GM12878 (cell line): Measurements from ENCODE around the gene AGAP1. TPM values are rescaled to one million over a fixed set of nuclear protein-coding genes. Genes with fewer than 3 reads are reported as not detected.

ENCODE experiments used
- ATAC-seq: fragments of 200-7000 bp; cut with Tn5 transposase; 3 replicates; pipeline ENCODE4 v1.9.1; 2020; ENCODE audit warnings: mild to moderate bottlenecking, moderate library complexity
- BruUV-seq: library from RNA; stranded (reverse); fragments of 400-500 nt; replicated peaks from 2 replicates; lab custom pipeline; 2021; lab: Mats Ljungman, UMichigan
- CTCF ChIA-PET: fragments of 300-600 bp; sonication (Branson Sonifier 250); formaldehyde crosslinking; extraction: SDS; loops from one replicate; lab custom pipeline; 2021; ENCODE audit warnings: inconsistent platforms; lab: Yijun Ruan, JAX
- POLR2A ChIA-PET: fragments of 350-600 bp; formaldehyde crosslinking; extraction: SDS; loops from one replicate; lab custom pipeline; 2021; ENCODE audit warnings: inconsistent platforms; lab: Charles Lee
- RAD21 ChIA-PET: fragments of 300-600 bp; sonication (Branson Sonifier 250); formaldehyde crosslinking; loops from one replicate; lab custom pipeline; 2023; ENCODE audit warnings: antibody characterized with exemption; ENCODE audit not compliant: unreplicated experiment; lab: Charles Lee
- SMC1A ChIA-PET: fragments of 300-600 bp; sonication (Branson Sonifier 250); formaldehyde crosslinking; loops from one replicate; lab custom pipeline; 2023; ENCODE audit not compliant: unreplicated experiment, uncharacterized antibody; lab: Charles Lee
- DNase-seq: peaks from one replicate; pipeline ENCODE4 v3.0.0-alpha.2; 2011; ENCODE audit warnings: low read depth, low spot score
- FAIRE-seq: peaks from 3 replicates; lab custom pipeline; 2011; peaks lifted over from hg19 to GRCh38; lab: Jason Lieb, UNC
- H2AFZ ChIP-seq: 2 replicates; pipeline ENCODE4 v1.6.0; 2011; ENCODE audit warnings: low read depth, low read length, control low read depth; ENCODE audit not compliant: control insufficient read depth
- H3K27ac ChIP-seq: 2 replicates; pipeline ENCODE4 v1.5.1; 2011; ENCODE audit warnings: control low read depth; ENCODE audit not compliant: control insufficient read depth, insufficient read depth
- H3K27me3 ChIP-seq, 2 experiments: replicated peaks in 1 of 2; 2 replicates each; pipeline versions ENCODE4 v1.6.0 to v1.6.1; 2011; ENCODE audit warnings: low read length in 1 of 2; ENCODE audit not compliant: control insufficient read depth in 2 of 2, insufficient read depth in 2 of 2
- H3K36me3 ChIP-seq, 2 experiments: 2 replicates each; pipeline ENCODE4 v1.5.1; 2011; ENCODE audit warnings: low read length in 1 of 2; ENCODE audit not compliant: control insufficient read depth in 2 of 2, insufficient read depth in 2 of 2
- H3K4me1 ChIP-seq: 2 replicates; pipeline ENCODE4 v1.6.1; 2011; ENCODE audit warnings: mild to moderate bottlenecking, low read length, moderate library complexity, mixed read lengths; ENCODE audit not compliant: control insufficient read depth, insufficient read depth
- H3K4me2 ChIP-seq: 2 replicates; pipeline ENCODE4 v1.6.0; 2011; ENCODE audit warnings: control low read depth; ENCODE audit not compliant: control insufficient read depth, insufficient read depth
- H3K4me3 ChIP-seq: fragments of 200-600 bp; sonication (generic); 2 replicates; pipeline ENCODE4 v1.5.1; 2016
- H3K79me2 ChIP-seq: 2 replicates; pipeline ENCODE4 v1.6.0; 2011; ENCODE audit warnings: low read length; ENCODE audit not compliant: control insufficient read depth, insufficient read depth
- H3K9ac ChIP-seq: 2 replicates; pipeline ENCODE4 v1.8.0; 2011; ENCODE audit warnings: low read length, control low read depth, mixed read lengths; ENCODE audit not compliant: control insufficient read depth, insufficient read depth
- H3K9me3 ChIP-seq: replicated peaks from 3 replicates; pipeline ENCODE4 v1.5.1; 2011; ENCODE audit warnings: mild to moderate bottlenecking, low read length; ENCODE audit not compliant: control insufficient read depth, insufficient read depth
- H4K20me1 ChIP-seq: 2 replicates; pipeline ENCODE4 v1.6.0; 2011; ENCODE audit not compliant: control insufficient read depth, insufficient read depth
- FOXM1 ChIP-seq: IDR thresholded peaks from 2 replicates; pipeline ENCODE4 v1.6.1; 2012; ENCODE audit warnings: low read depth, mild to moderate bottlenecking, inconsistent platforms, low read length, moderate library complexity
- MYB ChIP-seq: fragments of 150-350 bp; IDR thresholded peaks from 2 replicates; pipeline ENCODE4 v1.6.1; 2014; ENCODE audit warnings: mild to moderate bottlenecking, low read depth, low read length, borderline replicate concordance
- REST ChIP-seq: IDR thresholded peaks from 2 replicates; pipeline ENCODE4 v1.6.1; 2012; ENCODE audit warnings: mild to moderate bottlenecking, low read depth, low read length
- ZBTB11 ChIP-seq: fragments of 450-650 bp; formaldehyde crosslinking; IDR thresholded peaks from 2 replicates; pipeline ENCODE4 v1.5.0; 2022; ENCODE audit warnings: mild to moderate bottlenecking, missing genetic modification characterization
- ZBTB33 ChIP-seq: fragments of 450-650 bp; IDR thresholded peaks from 2 replicates; pipeline ENCODE4 v1.6.1; 2017; ENCODE audit warnings: mild to moderate bottlenecking
- ZSCAN29 ChIP-seq: fragments of 450-650 bp; IDR thresholded peaks from 2 replicates; pipeline ENCODE4 v1.6.1; 2017; ENCODE audit warnings: mild to moderate bottlenecking, moderate library complexity
- WGBS: methylation state at CpG from one replicate; pipeline ENCODE4 v1.1.6; 2016; ENCODE audit warnings: low lambda C conversion rate; ENCODE audit not compliant: insufficient replicate concordance, insufficient coverage; ENCODE audit errors: missing lambda C conversion rate; 5-methylcytosine and 5-hydroxymethylcytosine counted together
- in situ Hi-C: fragments of 300-500 bp; cut with MboI; formaldehyde crosslinking; loops from 9 replicates; pipeline ENCODE4 v1.14.3; 2018; ENCODE audit warnings: mixed read lengths
- intact Hi-C: fragments of 100-400 bp; cut with micrococcal nuclease; formaldehyde crosslinking; loops from one replicate; pipeline ENCODE4 v1.14.2; 2022; ENCODE audit not compliant: unreplicated experiment
- polyA plus RNA-seq, 11 experiments: library from polyadenylated mRNA; depleted of rRNA in 4 of 11; unstranded in 6 of 11; stranded (reverse) in 5 of 11; fragments of >200 nt; fragmentation: Nextera tagmentation in 4 of 11; fragmentation: Illumina TruSeq in 1 of 11; extraction: Ambion mirVana in 4 of 11; extraction: Trizol in 1 of 11; gene quantifications; 1 replicate in 1 of 11; 2 replicates in 10 of 11; pipeline versions ENCODE4 v1.2.1 to v1.2.3, GENCODE V29; 2011 to 2016; ENCODE audit warnings: inconsistent platforms in 2 of 11, missing spikeins in 2 of 11, low read depth in 1 of 11
- total RNA-seq, 4 experiments: library from RNA; depleted of rRNA in 3 of 4; stranded (reverse); fragments of >200 nt in 3 of 4; fragmentation: Illumina TruSeq in 1 of 4; extraction: Trizol in 1 of 4; gene quantifications; 2 replicates each; pipeline versions ENCODE4 v1.2.1 to v1.2.3, GENCODE V29; 2013 to 2021
- TF ChIP-seq, protein P1 (sequence below), 3 experiments: IDR thresholded peaks in 2 of 3; conservative IDR thresholded peaks in 1 of 3; 2 replicates each; pipeline ENCODE4 v1.5.1; 2011; ENCODE audit warnings: low read depth in 3 of 3, low read length in 3 of 3, mild to moderate bottlenecking in 3 of 3, control low read depth in 2 of 3, moderate library complexity in 2 of 3, inconsistent platforms in 1 of 3, mixed read lengths in 1 of 3; ENCODE audit not compliant: control insufficient read depth in 2 of 3, insufficient read depth in 1 of 3; ENCODE audit errors: extremely low read depth in 1 of 3

The AGAP1 gene
- total and polyA plus RNA-seq, 10 of the 15 experiments (the other 5 are each of a cell fraction or from before 2014, with no cell fraction given): 0.05 to 0.15 (median 0.06) TPM; not detected in 7

DNA sequence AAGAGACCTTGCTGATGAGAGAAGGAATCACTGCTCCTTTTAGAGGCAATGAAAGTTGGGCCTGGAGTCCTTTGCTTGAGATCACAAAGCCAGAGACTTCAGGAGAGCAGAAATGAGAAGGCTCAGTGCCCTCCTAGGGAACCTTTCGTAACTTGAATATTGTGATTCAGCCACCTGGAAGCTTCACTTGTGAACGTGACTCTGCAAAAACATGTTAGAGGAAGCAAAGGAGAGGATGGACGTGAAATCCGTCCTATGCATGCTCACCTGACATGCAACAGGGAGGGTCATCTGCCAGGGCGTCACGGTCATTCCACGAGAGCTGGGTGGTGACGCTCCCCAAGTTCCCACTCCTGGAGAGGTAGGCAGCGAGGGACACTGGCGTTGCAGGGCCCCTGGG lies 243.6 kb downstream of the AGAP1 start:
- CTCF ChIA-PET: no interaction called here
- ATAC-seq (no peak), FAIRE-seq (no peak)
- H3K27me3 ChIP-seq: no peaks in the 10 kb centered on the region
- no peaks in the 10 kb centered on the region for H4K20me1 ChIP-seq
- no peak for TF ChIP-seq FOXM1
- TF ChIP-seq ZSCAN29: no peak
- TF ChIP-seq, protein P1, sequence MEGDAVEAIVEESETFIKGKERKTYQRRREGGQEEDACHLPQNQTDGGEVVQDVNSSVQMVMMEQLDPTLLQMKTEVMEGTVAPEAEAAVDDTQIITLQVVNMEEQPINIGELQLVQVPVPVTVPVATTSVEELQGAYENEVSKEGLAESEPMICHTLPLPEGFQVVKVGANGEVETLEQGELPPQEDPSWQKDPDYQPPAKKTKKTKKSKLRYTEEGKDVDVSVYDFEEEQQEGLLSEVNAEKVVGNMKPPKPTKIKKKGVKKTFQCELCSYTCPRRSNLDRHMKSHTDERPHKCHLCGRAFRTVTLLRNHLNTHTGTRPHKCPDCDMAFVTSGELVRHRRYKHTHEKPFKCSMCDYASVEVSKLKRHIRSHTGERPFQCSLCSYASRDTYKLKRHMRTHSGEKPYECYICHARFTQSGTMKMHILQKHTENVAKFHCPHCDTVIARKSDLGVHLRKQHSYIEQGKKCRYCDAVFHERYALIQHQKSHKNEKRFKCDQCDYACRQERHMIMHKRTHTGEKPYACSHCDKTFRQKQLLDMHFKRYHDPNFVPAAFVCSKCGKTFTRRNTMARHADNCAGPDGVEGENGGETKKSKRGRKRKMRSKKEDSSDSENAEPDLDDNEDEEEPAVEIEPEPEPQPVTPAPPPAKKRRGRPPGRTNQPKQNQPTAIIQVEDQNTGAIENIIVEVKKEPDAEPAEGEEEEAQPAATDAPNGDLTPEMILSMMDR (IDR thresholded peaks at IDR 0.05 in 2 of 3, conservative IDR thresholded peaks at IDR 0.05 in 1 of 3; ENCODE audit: control insufficient read depth in 2 of 3, extremely low read depth in 1 of 3, insufficient read depth in 1 of 3, low read depth in 3 of 3, low read length in 3 of 3): no peak
- TF ChIP-seq ZBTB33: no peak
- no peak for TF ChIP-seq ZBTB11
- no peak for TF ChIP-seq REST
- no peak for TF ChIP-seq MYB
- TF ChIP-seq, all 136 proteins: peak for 0
- Histone ChIP-seq H3K9me3 (no peaks in the 10 kb centered on the region), H3K36me3 (no peaks in the 10 kb centered on the region), H3K9ac (no peak overlapping the region), H3K27ac (no peak overlapping the region), H2AFZ (no peak overlapping the region), H3K4me1 (no peaks in the 10 kb centered on the region), H3K4me2 (no peak overlapping the region), H3K4me3 (no peak overlapping the region), H3K79me2 (no peaks in the 10 kb centered on the region)
- intact Hi-C loops (no loop called here), in situ Hi-C loops (no loop called here)
- RAD21 ChIA-PET: no interaction called here
- 35% methylated on average over 10 of the region's 10 CpGs for WGBS
- SMC1A ChIA-PET: no interaction called here
- DNase-seq: no peak
- POLR2A ChIA-PET: no interaction called here
- no TSS peak for BruUV-seq
